Measurements from ENCODE around the gene CSRNP3.
A peak's percentile ranks its signal among the peaks of the same experiment; 100 is the strongest.

CSRNP3 gene

DNA sequence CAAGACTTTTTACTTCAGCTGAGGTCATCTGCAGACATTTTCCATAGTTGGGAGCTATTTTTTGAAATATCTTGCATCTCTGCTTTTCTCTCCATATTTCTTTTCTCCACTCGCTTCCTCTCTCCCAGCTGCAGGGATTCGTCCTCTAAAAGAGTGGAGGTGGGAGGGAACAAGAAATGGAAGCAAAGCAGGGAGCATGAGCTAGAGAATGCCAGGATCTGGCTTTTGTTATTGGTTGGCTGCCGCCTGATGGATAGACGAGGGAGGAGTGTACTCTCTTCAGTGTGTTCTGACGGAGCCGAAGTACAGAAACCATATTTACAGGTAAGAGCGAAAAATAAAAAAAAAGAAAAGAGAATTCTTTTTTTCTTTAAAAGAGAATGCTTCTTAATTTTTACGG is at the start of gene CSRNP3:
CSRNP3 (plus strand) TSS at position 282 of the 400 bp plus-strand sequence. CDS start 125,368 bp downstream, outside the sequence.
- DNase-seq: peak in 2 of 3 experiments; percentile 50 to 80

DNA sequence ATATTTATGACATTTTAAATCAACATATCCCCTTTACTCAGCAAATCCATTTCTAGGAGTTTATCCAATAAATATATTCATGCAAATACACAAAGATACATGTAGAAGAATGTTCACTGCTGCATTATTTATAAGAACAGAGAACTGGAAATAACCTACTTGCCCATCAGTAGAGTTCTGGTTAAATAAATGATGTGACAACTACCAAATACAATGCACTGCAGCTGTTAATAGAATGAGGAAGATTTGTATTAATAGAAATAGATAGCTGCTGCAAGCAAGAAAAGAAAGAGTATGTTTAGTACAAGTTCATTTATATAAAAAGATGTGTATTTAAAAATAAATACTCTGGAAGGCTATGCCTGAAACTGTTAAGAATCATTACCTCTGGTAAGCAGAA is 49.3 kb upstream of the CSRNP3 start:
- DNase-seq: no peak

DNA sequence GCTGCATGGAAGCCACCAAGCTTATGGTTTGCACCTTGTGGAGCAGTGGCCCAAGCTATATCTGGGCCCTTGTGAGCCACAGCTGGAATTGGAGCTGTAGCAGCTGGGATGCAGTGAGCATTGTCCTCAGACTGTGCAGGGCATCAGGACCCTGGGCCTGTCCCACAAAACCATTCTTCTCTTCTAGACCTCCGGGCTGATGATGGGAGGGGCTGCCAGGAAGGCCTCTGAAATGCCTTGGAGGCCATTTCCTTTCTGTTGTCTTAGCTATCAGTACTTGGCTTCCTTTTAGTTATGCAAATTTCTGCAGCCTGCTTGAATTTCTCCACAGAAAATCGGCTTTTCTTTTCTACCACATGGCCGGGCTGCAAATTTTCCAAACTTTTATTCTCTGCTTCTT is 46.4 kb upstream of the CSRNP3 start:
- no peak for DNase-seq

DNA sequence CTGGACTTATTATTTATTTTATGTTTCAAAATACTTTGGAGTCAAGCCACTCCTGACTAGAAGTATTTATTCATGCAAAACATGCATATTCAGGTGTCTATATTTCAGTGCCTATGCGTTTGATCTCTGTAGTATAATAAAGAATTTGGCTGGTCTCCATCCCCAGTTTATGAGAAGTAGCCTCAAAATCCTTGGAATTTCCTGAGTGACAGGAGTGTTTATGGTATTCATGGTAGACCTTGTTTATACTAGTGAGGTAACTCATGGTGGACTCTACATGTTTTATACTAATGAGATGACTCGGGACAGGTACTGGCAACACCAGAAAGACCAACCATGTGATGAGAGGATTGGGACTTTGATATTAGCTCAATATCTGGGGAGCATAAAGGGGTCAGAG is 43.9 kb upstream of the CSRNP3 start:
- no peak for DNase-seq

DNA sequence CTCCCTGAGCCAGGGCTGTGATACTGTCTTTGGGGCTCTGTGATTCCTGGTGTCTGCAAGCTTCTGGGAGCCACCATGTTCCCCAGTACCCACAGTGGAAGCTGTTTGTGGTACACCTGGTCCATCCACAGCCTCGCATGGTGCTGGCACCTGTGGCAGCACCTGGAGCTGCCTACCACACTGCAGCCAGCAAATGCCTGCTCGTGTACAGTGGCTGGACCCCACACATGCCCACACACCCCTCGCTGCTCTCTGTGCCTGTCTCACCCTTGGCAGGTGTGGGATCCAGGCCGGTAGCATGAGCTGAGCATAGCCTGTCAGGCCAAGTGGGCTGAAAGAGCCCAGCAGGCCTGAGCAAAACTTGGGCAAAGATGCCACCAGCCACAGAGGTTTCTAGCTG is 41.8 kb upstream of the CSRNP3 start:
- DNase-seq: no peak

- no peak for DNase-seq
Observed at GRCh38 chr2:165428926-165429325, 40.6 kb upstream of the CSRNP3 start.

DNA sequence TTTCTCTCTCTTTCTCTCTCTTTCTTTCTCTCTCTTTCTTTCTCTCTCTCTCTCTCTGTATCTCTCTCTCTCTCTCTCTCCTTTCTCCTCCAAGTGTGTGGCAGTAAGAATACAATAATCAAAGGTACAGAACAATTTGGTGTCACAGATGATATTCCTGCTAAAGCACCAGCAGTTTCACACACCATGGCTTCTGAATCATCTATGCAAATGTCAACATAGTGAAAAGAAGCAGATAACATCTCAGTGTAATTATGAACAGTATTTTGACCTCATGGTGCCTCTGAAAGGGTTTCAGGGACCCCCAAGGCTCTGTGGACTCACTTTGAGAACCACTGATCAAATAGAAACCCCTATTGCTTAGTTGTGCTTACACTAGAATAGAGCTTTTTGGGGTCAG is 38.5 kb upstream of the CSRNP3 start:
- no peak for DNase-seq

- DNase-seq: no peak
Observed at GRCh38 chr2:165432234-165432966, 37.1 kb upstream of the CSRNP3 start.

- peak in 1 of 3 experiments; percentile 43 for DNase-seq
Observed at GRCh38 chr2:165434865-165435496, 34.5 kb upstream of the CSRNP3 start.

DNA sequence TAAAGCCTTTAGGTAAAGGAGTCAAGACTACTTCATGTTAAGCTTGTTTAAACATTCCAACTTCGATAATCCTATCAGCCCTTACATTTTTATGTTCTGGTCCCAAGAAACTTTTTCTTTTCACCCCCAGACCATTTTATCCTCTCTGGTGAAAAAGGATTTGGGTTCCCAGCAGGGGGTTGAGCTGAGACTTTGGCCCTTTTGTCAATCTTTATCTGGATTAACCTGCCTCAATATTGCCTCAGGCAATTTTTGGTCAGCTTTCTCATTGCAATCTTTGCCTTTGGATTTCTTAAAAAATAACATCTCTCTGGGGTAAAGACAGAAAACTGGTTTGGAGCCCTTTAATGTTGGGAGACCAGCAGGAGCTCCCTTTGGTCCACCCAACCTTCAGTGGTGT is 33.9 kb upstream of the CSRNP3 start:
- no peak for DNase-seq

DNA sequence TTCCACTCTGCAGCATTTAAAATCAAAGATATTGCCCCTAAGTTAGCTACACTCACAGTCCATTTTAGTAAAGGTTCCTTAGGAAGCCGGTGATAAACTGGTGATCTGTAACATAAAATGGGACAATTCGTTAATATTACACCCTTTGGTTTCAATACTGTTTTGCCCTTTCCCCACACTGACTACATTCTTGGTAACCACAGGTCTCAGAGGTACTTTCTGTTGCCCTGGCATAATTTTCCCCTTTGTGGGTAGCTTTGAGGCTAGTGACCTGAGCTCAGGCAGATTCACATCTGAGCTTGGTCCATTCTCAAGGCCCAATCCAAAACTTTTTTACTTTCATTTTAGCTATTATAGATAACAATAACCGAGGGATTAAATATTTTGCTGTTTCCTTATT is 32.9 kb upstream of the CSRNP3 start:
- no peak for DNase-seq

- peak in 1 of 3 experiments; percentile 8 for DNase-seq
Observed at GRCh38 chr2:165440367-165440766, 29.1 kb upstream of the CSRNP3 start.

DNA sequence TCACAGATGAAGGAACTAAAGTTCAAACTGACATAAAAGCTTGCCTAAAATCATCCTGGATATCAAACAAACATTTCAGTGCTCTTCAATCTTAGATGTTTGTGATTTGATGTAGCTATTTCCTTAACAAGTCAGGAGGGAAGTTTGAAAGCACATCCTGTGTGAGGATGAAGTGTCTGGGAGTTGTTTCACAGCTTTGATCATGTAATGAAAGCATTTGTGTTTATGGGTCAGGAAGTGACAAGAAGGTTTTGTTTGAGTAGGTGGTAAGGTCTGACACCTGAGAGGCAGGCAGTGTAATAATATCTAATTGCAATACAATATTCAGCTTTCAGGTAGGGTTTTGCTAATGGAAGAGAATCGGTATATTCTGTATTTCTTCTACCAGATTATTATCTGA is 26.0 kb upstream of the CSRNP3 start:
- DNase-seq: no peak

GRCh38 chr2:165448406-165448805 is 21.1 kb upstream of the CSRNP3 start:
- no peak for DNase-seq

GRCh38 chr2:165450156-165450555 is 19.3 kb upstream of the CSRNP3 start:
- DNase-seq: peak in 2 of 3 experiments; percentile 2 to 52

GRCh38 chr2:165452327-165452726 is 17.2 kb upstream of the CSRNP3 start:
- no peak for DNase-seq

- DNase-seq: no peak
Observed at GRCh38 chr2:165453561-165454094, 15.9 kb upstream of the CSRNP3 start.

DNA sequence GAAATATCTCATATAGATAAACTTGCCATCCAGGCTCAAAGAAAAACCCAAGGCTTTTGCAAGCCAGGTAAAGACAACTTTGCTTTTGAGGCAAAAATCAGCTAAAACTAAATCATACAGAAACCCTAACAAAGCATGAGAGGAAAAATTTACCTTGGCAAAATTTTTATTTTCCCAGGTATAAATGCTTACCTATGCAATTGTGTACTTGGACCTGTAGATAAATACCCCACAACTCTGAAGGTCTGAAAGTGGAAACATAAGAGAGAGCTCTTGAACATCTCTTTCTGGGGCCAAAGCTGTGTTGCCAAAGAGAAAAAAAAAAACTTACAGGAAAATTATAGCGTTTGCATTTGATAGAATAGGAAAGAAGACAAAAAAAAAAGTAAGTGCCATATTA is 14.6 kb upstream of the CSRNP3 start:
- DNase-seq: no peak

GRCh38 chr2:165456027-165456426 is 13.5 kb upstream of the CSRNP3 start:
- DNase-seq: no peak

DNA sequence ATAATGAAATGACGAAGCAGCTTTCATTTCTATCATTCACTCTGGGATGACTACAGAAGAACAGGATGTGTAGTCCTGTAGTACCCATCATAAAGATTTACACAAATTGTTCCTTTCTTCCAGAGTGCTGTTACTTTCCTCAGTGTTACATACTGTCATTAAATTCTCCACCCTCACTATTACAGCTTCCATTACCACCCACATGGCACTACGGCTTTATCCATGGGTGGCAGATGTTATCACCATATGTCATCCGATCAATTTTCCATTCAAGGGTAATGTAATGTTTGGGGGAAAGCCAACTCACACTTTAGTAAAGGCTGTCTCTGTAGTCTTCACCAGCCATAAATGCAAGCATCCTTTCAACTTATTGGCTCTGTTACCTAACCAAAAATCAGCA is 7.1 kb upstream of the CSRNP3 start:
- peak in 1 of 3 experiments; percentile 5 for DNase-seq

GRCh38 chr2:165466386-165466785 is 3.1 kb upstream of the CSRNP3 start:
- no peak for DNase-seq

GRCh38 chr2:165467921-165468320 is 1.6 kb upstream of the CSRNP3 start:
- DNase-seq: no peak

GRCh38 chr2:165470361-165470760 is 863 bp downstream of the CSRNP3 start:
- no peak for DNase-seq

DNA sequence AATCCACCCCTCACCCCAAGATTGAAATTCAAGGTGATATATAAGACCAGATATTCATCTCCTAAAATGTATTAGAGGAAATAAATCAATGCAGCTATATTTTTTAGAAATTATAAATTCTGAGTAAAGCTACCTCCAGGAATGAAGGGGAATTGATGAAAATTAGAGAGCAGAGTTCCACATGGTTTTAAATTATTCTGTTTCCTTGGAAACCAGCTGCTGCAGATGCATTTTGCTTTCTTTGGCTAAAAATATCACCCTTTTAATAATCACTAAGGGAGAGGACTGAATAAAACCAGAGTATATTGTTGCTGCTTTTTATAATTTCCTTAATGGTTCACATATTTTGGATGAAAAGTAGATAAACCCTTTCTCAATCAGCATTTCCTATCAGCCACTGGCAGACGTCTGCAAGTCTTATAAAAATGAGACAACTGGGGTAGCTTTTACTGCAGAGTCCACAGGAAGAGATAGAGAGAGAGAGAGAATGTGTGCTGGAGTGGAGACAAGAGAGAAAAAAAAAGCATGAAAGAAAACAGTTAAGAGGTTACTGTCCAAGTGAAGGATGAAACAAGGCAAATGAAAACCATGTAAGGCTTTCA is 2.0 kb downstream of the CSRNP3 start:
- DNase-seq: peak in 1 of 3 experiments; percentile 39
